GM12878 (cell line): ENCODE results near the gene MCUB. TPM values are rescaled to one million over a fixed set of nuclear protein-coding genes. Genes with fewer than 3 reads are reported as not detected.

Experiments
- BCL11A ChIP-seq: IDR thresholded peaks from 2 replicates; pipeline ENCODE4 v1.6.1; 2011; ENCODE audit warnings: low read depth, low read length
- BCLAF1 ChIP-seq: fragments of 450-650 bp; IDR thresholded peaks from 2 replicates; pipeline ENCODE4 v1.6.1; 2017; ENCODE audit warnings: antibody characterized with exemption, mild to moderate bottlenecking, moderate library complexity
- CBX3 ChIP-seq: fragments of 200-600 bp; sonication (generic); IDR thresholded peaks from 2 replicates; pipeline ENCODE4 v1.6.1; 2016; ENCODE audit warnings: low read depth, borderline replicate concordance
- CREB1 ChIP-seq: IDR thresholded peaks from 2 replicates; pipeline ENCODE4 v1.6.1; 2012; ENCODE audit warnings: low read depth, mild to moderate bottlenecking, inconsistent platforms
- CREM ChIP-seq: IDR thresholded peaks from 2 replicates; pipeline ENCODE4 v1.6.1; 2014; ENCODE audit warnings: antibody characterized with exemption, low read depth
- EGR1 ChIP-seq, 2 experiments: IDR thresholded peaks; 1 replicate in 1 of 2; 2 replicates in 1 of 2; pipeline ENCODE4 v1.6.1; 2011 to 2012; ENCODE audit warnings: low read depth in 2 of 2, low read length in 2 of 2, borderline replicate concordance in 1 of 2, mild to moderate bottlenecking in 1 of 2, moderate library complexity in 1 of 2
- GABPA ChIP-seq: IDR thresholded peaks from 2 replicates; pipeline ENCODE4 v1.6.1; 2014; ENCODE audit warnings: antibody characterized with exemption, low read depth, mild to moderate bottlenecking, inconsistent platforms
- GATAD2B ChIP-seq: fragments of 450-650 bp; conservative IDR thresholded peaks from 2 replicates; pipeline ENCODE4 v1.6.1; 2017; ENCODE audit warnings: low read depth, mild to moderate bottlenecking, moderate library complexity
- IRF4 ChIP-seq: IDR thresholded peaks from 2 replicates; pipeline ENCODE4 v1.6.1; 2011; ENCODE audit warnings: low read depth, low read length
- MAX ChIP-seq: IDR thresholded peaks from 2 replicates; pipeline ENCODE4 v1.6.1; 2012; ENCODE audit warnings: low read depth, low read length, improper control_type of control experiment
- NFYB ChIP-seq: IDR thresholded peaks from 2 replicates; pipeline ENCODE4 v1.6.1; 2011; ENCODE audit warnings: low read depth, mild to moderate bottlenecking, low read length, improper control_type of control experiment, moderate library complexity; ENCODE audit not compliant: insufficient read depth
- NR2C1 ChIP-seq: fragments of 450-650 bp; IDR thresholded peaks from 2 replicates; pipeline ENCODE4 v1.6.1; 2017; ENCODE audit warnings: antibody characterized with exemption, mild to moderate bottlenecking, moderate library complexity
- PML ChIP-seq: IDR thresholded peaks from 2 replicates; pipeline ENCODE4 v1.6.1; 2012; ENCODE audit warnings: low read length, inconsistent platforms
- REST ChIP-seq: IDR thresholded peaks from 2 replicates; pipeline ENCODE4 v1.6.1; 2012; ENCODE audit warnings: mild to moderate bottlenecking, low read depth, low read length
- ZBTB11 ChIP-seq: fragments of 450-650 bp; formaldehyde crosslinking; IDR thresholded peaks from 2 replicates; pipeline ENCODE4 v1.5.0; 2022; ENCODE audit warnings: mild to moderate bottlenecking, missing genetic modification characterization
- ZNF217 ChIP-seq: fragments of 450-650 bp; IDR thresholded peaks from 2 replicates; pipeline ENCODE4 v1.6.1; 2017; ENCODE audit warnings: antibody characterized with exemption, mild to moderate bottlenecking
- polyA plus RNA-seq, 11 experiments: library from polyadenylated mRNA; depleted of rRNA in 4 of 11; unstranded in 6 of 11; stranded (reverse) in 5 of 11; fragments of >200 nt; fragmentation: Nextera tagmentation in 4 of 11; fragmentation: Illumina TruSeq in 1 of 11; extraction: Ambion mirVana in 4 of 11; extraction: Trizol in 1 of 11; gene quantifications; 1 replicate in 1 of 11; 2 replicates in 10 of 11; pipeline versions ENCODE4 v1.2.1 to v1.2.3, GENCODE V29; 2011 to 2016; ENCODE audit warnings: inconsistent platforms in 2 of 11, missing spikeins in 2 of 11, low read depth in 1 of 11
- total RNA-seq, 4 experiments: library from RNA; depleted of rRNA in 3 of 4; stranded (reverse); fragments of >200 nt in 3 of 4; fragmentation: Illumina TruSeq in 1 of 4; extraction: Trizol in 1 of 4; gene quantifications; 2 replicates each; pipeline versions ENCODE4 v1.2.1 to v1.2.3, GENCODE V29; 2013 to 2021

The MCUB gene
- total and polyA plus RNA-seq, 10 of the 15 experiments (the other 5 are each of a cell fraction or from before 2014, with no cell fraction given): 4.7 to 63.7 (median 39.4) TPM

- TF ChIP-seq EGR1 (IDR thresholded peaks at IDR 0.05; ENCODE audit: borderline replicate concordance in 1 of 2, low read depth in 2 of 2, low read length in 2 of 2) (peak in 1 of 2 experiments; percentile 22; a peak in 1 of 3 replicates), NR2C1 (no peak), GABPA (peak; percentile 41; the same call in 1 of the 2 replicates), MAX (no peak), CREM (no peak), IRF4 (no peak), GATAD2B (peak; percentile 63; the same call in 1 of the 2 replicates), BCLAF1 (0 out of 2 replicates have a peak, but pooled peaks have one; percentile 41), CBX3 (no peak), PML (no peak), ZBTB11 (no peak), REST (no peak), CREB1 (peak; percentile 41), NFYB (no peak), ZNF217 (peak; percentile 59; the same call in 1 of the 2 replicates), BCL11A (no peak)
These were observed at the start of gene MCUB (continued) for GRCh38 chr4:109559983-109560686.
